IMR-90 (cell line): ENCODE measurements around the gene ALOX15B. TPM values are rescaled to one million over a fixed set of nuclear protein-coding genes. Genes with fewer than 3 reads are reported as not detected.

Experiments
- ATAC-seq: fragments of 200-7000 bp; cut with Tn5 transposase; 2 replicates; pipeline ENCODE4 v1.9.1; 2020; ENCODE audit warnings: low read depth, mild to moderate bottlenecking, moderate library complexity
- BruUV-seq: library from RNA; stranded (reverse); fragments of 400-500 nt; replicated peaks from 2 replicates; lab custom pipeline; 2021; lab: Mats Ljungman, UMichigan
- CTCF ChIA-PET: fragments of 300-600 bp; formaldehyde crosslinking; extraction: SDS; loops from one replicate; lab custom pipeline; 2021; ENCODE audit warnings: antibody characterized with exemption; lab: Yijun Ruan, JAX
- POLR2A ChIA-PET: fragments of 300-600 bp; sonication (Branson Sonifier 250); formaldehyde crosslinking; loops from one replicate; lab custom pipeline; 2022; ENCODE audit warnings: antibody characterized with exemption; ENCODE audit not compliant: unreplicated experiment; lab: Charles Lee
- DNase-seq: peaks from one replicate; pipeline ENCODE4 v3.0.0; 2013
- H2AFZ ChIP-seq: replicated peaks from 2 replicates; pipeline ENCODE3; 2013; ENCODE audit warnings: low read length, mild to moderate bottlenecking; ENCODE audit not compliant: poor library complexity
- H2AK5ac ChIP-seq: 2 replicates; pipeline ENCODE4 v1.6.1; 2013; ENCODE audit warnings: low read depth, low read length, inconsistent platforms
- H2AK9ac ChIP-seq: replicated peaks from 2 replicates; pipeline ENCODE3; 2013; ENCODE audit warnings: mild to moderate bottlenecking, low read depth, low read length, moderate library complexity; ENCODE audit not compliant: poor library complexity
- H2BK120ac ChIP-seq: 2 replicates; pipeline ENCODE4 v1.6.1; 2013; ENCODE audit warnings: low read depth, low read length, inconsistent platforms
- H2BK15ac ChIP-seq: 3 replicates; pipeline ENCODE4 v1.6.1; 2013; ENCODE audit warnings: low read depth, low read length, inconsistent platforms
- H2BK20ac ChIP-seq: 2 replicates; pipeline ENCODE4 v1.6.1; 2013; ENCODE audit warnings: low read depth, mild to moderate bottlenecking, inconsistent platforms, low read length, moderate library complexity
- H2BK5ac ChIP-seq: 2 replicates; pipeline ENCODE4 v1.6.1; 2013; ENCODE audit warnings: mild to moderate bottlenecking, low read depth, low read length, inconsistent platforms; ENCODE audit not compliant: poor library complexity, severe bottlenecking
- H3K14ac ChIP-seq: replicated peaks from 2 replicates; pipeline ENCODE4 v1.6.1; 2013; ENCODE audit warnings: low read depth, low read length, inconsistent platforms
- H3K18ac ChIP-seq: 2 replicates; pipeline ENCODE4 v1.6.1; 2013; ENCODE audit warnings: low read depth, low read length, control low read depth
- H3K23ac ChIP-seq: 2 replicates; pipeline ENCODE4 v1.6.1; 2013; ENCODE audit warnings: low read depth, low read length, inconsistent platforms
- H3K27ac ChIP-seq: 2 replicates; pipeline ENCODE4 v1.5.1; 2013; ENCODE audit warnings: mild to moderate bottlenecking, control low read depth, low read length; ENCODE audit not compliant: insufficient read depth
- H3K27me3 ChIP-seq: 2 replicates; pipeline ENCODE4 v1.6.1; 2013; ENCODE audit warnings: low read length; ENCODE audit not compliant: control insufficient read depth, insufficient read depth
- H3K36me3 ChIP-seq: 2 replicates; pipeline ENCODE4 v1.6.1; 2013; ENCODE audit warnings: low read length, mixed read lengths; ENCODE audit not compliant: control insufficient read depth, insufficient read depth
- H3K4ac ChIP-seq: 2 replicates; pipeline ENCODE4 v1.6.1; 2013; ENCODE audit warnings: low read depth, low read length, inconsistent platforms
- H3K4me1 ChIP-seq: 2 replicates; pipeline ENCODE4 v1.6.1; 2013; ENCODE audit warnings: low read length, mixed read lengths; ENCODE audit not compliant: control insufficient read depth, insufficient read depth
- H3K4me2 ChIP-seq: 2 replicates; pipeline ENCODE4 v1.6.1; 2013; ENCODE audit warnings: low read depth, mild to moderate bottlenecking, control low read depth, low read length, moderate library complexity
- H3K4me3 ChIP-seq: 2 replicates; pipeline ENCODE4 v1.5.1; 2013; ENCODE audit warnings: low read depth, mild to moderate bottlenecking, control low read depth, low read length, moderate library complexity; ENCODE audit not compliant: insufficient read depth
- H3K56ac ChIP-seq: 2 replicates; pipeline ENCODE4 v1.6.1; 2013; ENCODE audit warnings: low read length, inconsistent platforms; ENCODE audit not compliant: insufficient read depth; ENCODE audit errors: extremely low read depth
- H3K79me1 ChIP-seq, 2 experiments: 2 replicates each; pipeline ENCODE4 v1.6.1; 2013; ENCODE audit warnings: low read length in 2 of 2, inconsistent platforms in 1 of 2, low read depth in 1 of 2
- H3K9ac ChIP-seq: 2 replicates; pipeline ENCODE4 v1.6.1; 2013; ENCODE audit warnings: low read depth, low read length, control low read depth
- H3K9me1 ChIP-seq: 2 replicates; pipeline ENCODE4 v1.6.1; 2013; ENCODE audit warnings: low read length, inconsistent platforms; ENCODE audit not compliant: insufficient read depth
- H3K9me3 ChIP-seq: 2 replicates; pipeline ENCODE4 v1.6.1; 2013; ENCODE audit warnings: low read length; ENCODE audit not compliant: control insufficient read depth, insufficient read depth
- H4K20me1 ChIP-seq: 2 replicates; pipeline ENCODE4 v1.6.1; 2013; ENCODE audit warnings: low read length, inconsistent platforms; ENCODE audit not compliant: insufficient read depth
- H4K5ac ChIP-seq: 2 replicates; pipeline ENCODE4 v1.6.1; 2013; ENCODE audit warnings: mild to moderate bottlenecking, low read depth, low read length, control low read depth
- H4K8ac ChIP-seq, 2 experiments: 2 replicates each; pipeline ENCODE4 v1.6.1; 2013; ENCODE audit warnings: low read depth in 2 of 2, low read length in 2 of 2, control low read depth in 1 of 2, inconsistent platforms in 1 of 2
- H4K91ac ChIP-seq: 2 replicates; pipeline ENCODE4 v1.6.1; 2013; ENCODE audit warnings: low read depth, low read length, inconsistent platforms; ENCODE audit not compliant: insufficient read depth
- CEBPB ChIP-seq: IDR thresholded peaks from 2 replicates; pipeline ENCODE4 v1.6.1; 2012; ENCODE audit warnings: low read depth, low read length, improper control_type of control experiment
- ELK1 ChIP-seq: fragments of 150-350 bp; IDR thresholded peaks from 2 replicates; pipeline ENCODE4 v1.6.1; 2016; ENCODE audit warnings: low read depth, mild to moderate bottlenecking, low read length, moderate library complexity, borderline replicate concordance
- FOS ChIP-seq: fragments of 150-350 bp; IDR thresholded peaks from 2 replicates; pipeline ENCODE4 v1.6.1; 2016; ENCODE audit warnings: low read depth, low read length
- MAFK ChIP-seq: IDR thresholded peaks from 2 replicates; pipeline ENCODE4 v1.6.1; 2012; ENCODE audit warnings: low read depth, low read length, improper control_type of control experiment
- MAZ ChIP-seq: IDR thresholded peaks from 2 replicates; pipeline ENCODE4 v1.6.1; 2012; ENCODE audit warnings: low read depth, mild to moderate bottlenecking, low read length, improper control_type of control experiment, moderate library complexity, borderline replicate concordance
- MXI1 ChIP-seq: IDR thresholded peaks from 2 replicates; pipeline ENCODE4 v1.6.1; 2012; ENCODE audit warnings: low read depth, mild to moderate bottlenecking, low read length, moderate library complexity, borderline replicate concordance
- NFE2L2 ChIP-seq: fragments of 150-350 bp; IDR thresholded peaks from 2 replicates; pipeline ENCODE4 v1.6.1; 2016; ENCODE audit warnings: low read depth, mild to moderate bottlenecking, low read length
- POLR2A ChIP-seq: IDR thresholded peaks from 2 replicates; pipeline ENCODE4 v1.6.1; 2012; ENCODE audit warnings: mild to moderate bottlenecking, low read depth, low read length
- RAD21 ChIP-seq: IDR thresholded peaks from 2 replicates; pipeline ENCODE4 v1.6.1; 2012; ENCODE audit warnings: low read length, improper control_type of control experiment
- USF2 ChIP-seq: fragments of 150-350 bp; IDR thresholded peaks from 2 replicates; pipeline ENCODE4 v1.6.1; 2017; ENCODE audit warnings: mild to moderate bottlenecking, antibody characterized with exemption, low read length, low read depth
- WGBS, 2 experiments: methylation state at CpG; one replicate each; pipeline versions ENCODE4 v1.1.5 to v1.1.7; 2013; ENCODE audit warnings: missing lambda C conversion rate in 2 of 2; ENCODE audit not compliant: insufficient read length in 1 of 2; ENCODE audit errors: extremely low coverage in 2 of 2; 5-methylcytosine and 5-hydroxymethylcytosine counted together
- dilution Hi-C: fragments of 300-500 bp; cut with HindIII; formaldehyde crosslinking; loops from one replicate; pipeline ENCODE4 v1.14.3; 2018; ENCODE audit warnings: low sequenced_read_pairs; ENCODE audit not compliant: unreplicated experiment
- in situ Hi-C: fragments of 300-500 bp; cut with MboI; formaldehyde crosslinking; loops from 3 replicates; pipeline ENCODE4 v1.14.3; 2019; ENCODE audit warnings: low sequenced_read_pairs, inconsistent platforms, mixed read lengths
- intact Hi-C: fragments of 100-400 bp; cut with micrococcal nuclease; formaldehyde crosslinking; loops from 2 replicates; pipeline ENCODE4 v1.10.0; 2022
- polyA plus RNA-seq, 3 experiments: library from polyadenylated mRNA; depleted of rRNA; stranded (reverse); fragments of >200 nt; gene quantifications; 2 replicates each; pipeline ENCODE4 v1.2.3, GENCODE V29; 2012; ENCODE audit warnings: low replicate concordance in 1 of 3
- total RNA-seq: library from RNA; depleted of rRNA; stranded (reverse); fragments of >200 nt; gene quantifications from 2 replicates; pipeline ENCODE4 v1.2.3, GENCODE V29; 2012
- TF ChIP-seq, protein P1 (sequence below): conservative IDR thresholded peaks from 2 replicates; pipeline ENCODE4 v1.5.1; 2012; ENCODE audit warnings: mild to moderate bottlenecking, low read depth, low read length, improper control_type of control experiment

The ALOX15B gene
- total and polyA plus RNA-seq, 2 of the 4 experiments (the other 2 are of a cell fraction) = not detected

DNA sequence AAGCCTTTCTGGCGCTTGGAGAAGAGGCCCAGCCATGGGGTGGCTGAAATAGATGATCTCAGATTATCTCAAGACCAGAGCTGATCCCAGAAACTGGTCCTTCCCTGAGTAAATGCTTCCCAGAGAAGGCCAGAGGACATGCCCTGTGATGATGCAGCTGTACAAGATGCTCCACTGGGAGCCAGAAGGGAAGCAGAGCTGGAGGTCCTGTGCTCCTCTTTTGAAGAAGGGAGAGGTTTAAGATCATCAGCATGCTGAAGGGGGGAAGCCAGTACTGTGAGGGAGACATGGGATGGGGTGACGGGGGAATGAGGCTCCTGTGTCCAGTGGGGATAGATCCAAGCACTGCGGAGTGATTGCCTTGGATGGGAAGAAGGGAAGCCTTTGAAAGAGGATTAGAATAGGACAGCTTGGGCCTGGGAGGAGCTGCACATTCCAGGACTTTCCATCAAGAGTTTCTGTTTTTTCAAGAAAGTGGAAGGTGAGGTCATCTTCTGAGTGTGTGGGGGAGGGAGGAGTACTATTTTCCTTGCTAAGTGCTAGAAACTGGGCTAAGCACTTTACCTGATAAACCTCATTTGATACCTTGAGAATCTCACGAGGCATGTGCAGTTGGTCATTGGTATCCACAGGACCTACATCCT is 16.4 kb upstream of the ALOX15B start:
- Histone ChIP-seq H3K4me3 (no peak overlapping the region), H3K18ac (no peak overlapping the region), H3K27ac (no peak overlapping the region), H2AK9ac (no peak overlapping the region), H2AK5ac (no peak overlapping the region), H4K20me1 (no peaks in the 10 kb centered on the region), H3K36me3 (no peaks in the 10 kb centered on the region), H3K4ac (no peak overlapping the region), H3K56ac (no peak overlapping the region), H2BK5ac (no peak overlapping the region), H3K79me1 (no peaks in the 10 kb centered on the region), H2BK15ac (no peak overlapping the region), H4K5ac (no peak overlapping the region), H4K8ac (no peak overlapping the region), H3K23ac (no peak overlapping the region), H3K27me3 (peaks cover 45% of the 10 kb centered on the region), H3K14ac (no peak overlapping the region), H3K4me1 (no peaks in the 10 kb centered on the region), H2AFZ (peak overlapping the region; percentile 73), H3K9me3 (no peaks in the 10 kb centered on the region), H2BK20ac (no peak overlapping the region), H2BK120ac (no peak overlapping the region), H3K9ac (no peak overlapping the region), H4K91ac (no peak overlapping the region), H3K4me2 (no peak overlapping the region), H3K9me1 (no peaks in the 10 kb centered on the region)
- no peak for TF ChIP-seq MAFK
- no peak for TF ChIP-seq MXI1
- TF ChIP-seq FOS = no peak
- TF ChIP-seq CEBPB = no peak
- TF ChIP-seq, protein P1, sequence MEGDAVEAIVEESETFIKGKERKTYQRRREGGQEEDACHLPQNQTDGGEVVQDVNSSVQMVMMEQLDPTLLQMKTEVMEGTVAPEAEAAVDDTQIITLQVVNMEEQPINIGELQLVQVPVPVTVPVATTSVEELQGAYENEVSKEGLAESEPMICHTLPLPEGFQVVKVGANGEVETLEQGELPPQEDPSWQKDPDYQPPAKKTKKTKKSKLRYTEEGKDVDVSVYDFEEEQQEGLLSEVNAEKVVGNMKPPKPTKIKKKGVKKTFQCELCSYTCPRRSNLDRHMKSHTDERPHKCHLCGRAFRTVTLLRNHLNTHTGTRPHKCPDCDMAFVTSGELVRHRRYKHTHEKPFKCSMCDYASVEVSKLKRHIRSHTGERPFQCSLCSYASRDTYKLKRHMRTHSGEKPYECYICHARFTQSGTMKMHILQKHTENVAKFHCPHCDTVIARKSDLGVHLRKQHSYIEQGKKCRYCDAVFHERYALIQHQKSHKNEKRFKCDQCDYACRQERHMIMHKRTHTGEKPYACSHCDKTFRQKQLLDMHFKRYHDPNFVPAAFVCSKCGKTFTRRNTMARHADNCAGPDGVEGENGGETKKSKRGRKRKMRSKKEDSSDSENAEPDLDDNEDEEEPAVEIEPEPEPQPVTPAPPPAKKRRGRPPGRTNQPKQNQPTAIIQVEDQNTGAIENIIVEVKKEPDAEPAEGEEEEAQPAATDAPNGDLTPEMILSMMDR = no peak
- TF ChIP-seq POLR2A = no peak
- no peak for TF ChIP-seq RAD21
- no peak for TF ChIP-seq NFE2L2
- no peak for TF ChIP-seq USF2
- TF ChIP-seq MAZ = no peak
- no peak for TF ChIP-seq ELK1
- peak; percentile 15 for DNase-seq
- peak; percentile 42; the same call in 1 of the 2 replicates for ATAC-seq
- intact Hi-C loops (no loop called here), dilution Hi-C loops (no loop called here), in situ Hi-C loops (no loop called here)
- no CpG with 5 or more reads among the region's 4 CpGs for WGBS, 2 experiments
- no TSS peak for BruUV-seq
- ChIA-PET POLR2A (no interaction called here), CTCF (interaction anchor here (0.6 to 1.4 kb wide), 2 partner anchors 19 to 33 kb away, joined by 4 to 6 read pairs; no protein-coding TSS in a partner anchor)
